Stimulated activated CD8-positive, alpha-beta memory T cell treated with anti-CD3 and anti-CD28 coated beads, Interleukin-12 subunit alpha, Interleukin-12 subunit beta, amount 100 ng/mL, for 1 hour (primary cell): ENCODE results near the gene TTC23L.

ENCODE experiments used
- DNase-seq: peaks from one replicate; pipeline ENCODE4 v3.0.0-alpha.2; 2020; ENCODE audit warnings: low read depth

The TTC23L gene

GRCh38 chr5:34833090-34833489 is 5.9 kb upstream of the TTC23L start:
- DNase-seq = no peak

- DNase-seq = no peak
Observed at GRCh38 chr5:34833976-34834793, 4.8 kb upstream of the TTC23L start.

DNA sequence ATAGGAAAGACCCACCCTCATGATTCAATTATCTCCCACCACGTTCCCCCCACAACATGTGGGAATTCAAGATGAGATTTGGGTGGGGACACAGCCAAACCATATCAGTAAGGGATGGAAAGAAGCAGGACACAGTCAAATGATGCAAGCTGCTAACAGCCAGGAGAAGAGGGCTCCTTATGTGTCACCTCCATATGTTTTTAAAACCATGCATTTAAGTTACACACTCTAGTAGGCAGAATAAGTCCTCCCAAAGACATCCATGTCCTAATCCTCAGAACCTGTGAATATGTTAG is 4.2 kb upstream of the TTC23L start:
- no peak for DNase-seq

DNA sequence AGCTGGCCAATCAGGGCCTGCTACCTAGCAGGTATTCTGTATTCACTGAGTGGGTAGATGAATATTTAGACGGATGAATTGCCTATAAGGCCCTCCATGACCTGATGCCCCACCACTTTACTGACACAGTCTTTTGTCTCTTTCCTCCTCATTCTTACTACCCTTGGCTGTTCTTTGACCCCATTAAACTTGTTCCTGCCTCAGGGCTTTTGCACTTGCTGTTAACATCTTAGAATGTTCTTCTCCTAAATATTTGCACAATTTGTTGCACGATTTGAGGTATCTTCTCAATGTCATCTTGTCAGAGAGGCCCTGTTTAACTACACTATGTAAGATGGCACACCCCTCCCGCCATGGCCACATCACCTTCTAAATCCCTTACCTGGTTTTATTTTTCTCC is 3.3 kb upstream of the TTC23L start:
- no peak for DNase-seq

DNA sequence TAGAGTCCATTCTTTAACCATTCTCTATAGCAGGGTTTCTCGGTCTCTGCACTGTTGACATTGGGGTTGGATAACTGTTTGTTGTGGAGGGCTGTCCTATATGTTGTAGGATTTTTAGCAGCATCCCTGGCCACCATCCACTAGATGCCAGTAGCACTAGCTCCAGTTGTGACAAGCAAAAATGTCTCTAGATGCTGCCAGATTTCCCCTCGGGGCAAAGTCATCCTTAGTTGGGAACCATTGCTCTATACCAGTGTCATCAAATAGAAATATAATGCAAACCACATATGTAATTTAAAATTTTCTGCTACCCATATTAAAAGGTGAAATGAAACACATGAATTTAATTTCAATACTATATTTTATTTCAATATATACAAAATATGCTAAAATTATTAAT is 2.9 kb downstream of the TTC23L start:
- DNase-seq = no peak

- no peak for DNase-seq
Observed at GRCh38 chr5:34842554-34842953, 3.6 kb downstream of the TTC23L start.

DNA sequence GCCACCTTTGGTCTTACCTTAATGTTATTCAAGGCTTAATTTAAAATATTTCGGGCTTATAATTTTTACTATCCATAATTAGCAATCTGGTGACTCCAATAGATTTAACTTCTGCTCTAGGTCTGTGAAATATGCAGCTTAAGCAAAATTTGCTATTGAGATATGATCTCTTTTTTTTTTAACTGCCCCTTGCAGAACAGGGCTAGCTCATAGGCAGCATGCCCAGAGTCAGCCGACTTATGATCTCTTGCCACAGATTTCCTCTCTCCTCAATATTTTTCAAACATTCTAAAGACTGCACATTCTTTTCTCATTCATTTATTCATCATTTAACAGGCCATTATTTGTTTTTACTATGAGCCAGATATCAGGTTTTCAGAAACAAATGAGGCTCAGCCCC is 4.5 kb downstream of the TTC23L start:
- no peak for DNase-seq

DNA sequence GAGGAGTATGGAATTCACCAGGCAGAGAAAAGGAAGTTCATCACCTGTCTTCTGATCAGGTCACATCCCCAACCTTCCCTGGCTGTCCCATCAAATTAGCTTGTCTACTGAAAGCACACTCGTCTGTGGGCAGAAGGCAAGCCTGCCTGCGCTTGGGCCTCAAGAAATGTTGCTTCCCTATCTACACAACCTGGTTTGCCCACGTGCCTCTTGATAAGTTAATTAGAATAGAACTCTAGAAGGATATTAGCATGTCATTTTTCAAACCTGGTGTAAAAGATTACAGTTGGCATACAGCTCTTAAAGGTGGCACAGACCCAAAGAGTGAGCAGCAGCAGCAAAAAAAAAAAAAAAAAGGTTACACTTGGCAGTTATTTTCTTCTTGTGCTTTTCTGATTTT is 5.1 kb downstream of the TTC23L start:
- no peak for DNase-seq

GRCh38 chr5:34844999-34845398 is 6.0 kb downstream of the TTC23L start:
- no peak for DNase-seq

- no peak for DNase-seq
Observed at GRCh38 chr5:34847056-34847455, 8.1 kb downstream of the TTC23L start.

GRCh38 chr5:34847552-34847951 is 8.6 kb downstream of the TTC23L start:
- DNase-seq = no peak

DNA sequence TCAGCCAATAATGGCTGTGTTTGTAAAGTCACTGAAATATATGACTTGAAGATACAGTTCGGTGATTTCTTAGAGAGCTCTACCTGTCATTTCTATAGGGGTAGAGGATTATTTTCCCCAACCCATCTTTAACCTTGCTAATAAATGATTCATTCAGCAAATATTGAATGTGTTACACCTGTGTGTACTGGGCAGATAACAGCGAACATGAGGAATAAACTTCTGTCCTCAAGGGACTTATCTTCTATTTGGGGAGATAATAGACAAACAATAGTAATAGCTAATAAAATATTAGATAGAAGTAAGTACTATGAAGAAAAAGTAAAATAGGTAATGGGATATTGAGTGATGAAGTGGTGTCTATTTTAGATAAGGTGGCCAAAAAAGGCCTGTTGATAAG is 9.3 kb downstream of the TTC23L start:
- no peak for DNase-seq

DNA sequence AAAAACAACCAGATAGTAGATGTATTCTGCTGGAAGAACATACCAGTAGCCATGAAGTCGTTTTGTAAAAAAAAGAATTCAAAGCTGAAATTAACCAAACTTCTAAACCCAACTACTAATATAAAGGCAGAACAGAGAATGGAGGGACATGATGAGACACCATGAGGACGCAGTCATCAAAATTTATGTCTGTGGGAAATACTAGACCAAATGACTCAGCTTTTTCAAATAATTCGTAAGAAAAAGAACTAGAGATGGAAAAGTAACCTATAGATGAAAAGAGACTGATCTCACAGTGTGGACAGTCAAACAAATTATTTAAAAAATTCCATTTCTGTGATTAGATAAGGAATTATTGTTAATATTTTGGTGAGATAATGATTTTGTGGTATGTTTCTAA is 10.3 kb downstream of the TTC23L start:
- no peak for DNase-seq

GRCh38 chr5:34854459-34855174 is 15.7 kb downstream of the TTC23L start:
- DNase-seq = no peak

DNA sequence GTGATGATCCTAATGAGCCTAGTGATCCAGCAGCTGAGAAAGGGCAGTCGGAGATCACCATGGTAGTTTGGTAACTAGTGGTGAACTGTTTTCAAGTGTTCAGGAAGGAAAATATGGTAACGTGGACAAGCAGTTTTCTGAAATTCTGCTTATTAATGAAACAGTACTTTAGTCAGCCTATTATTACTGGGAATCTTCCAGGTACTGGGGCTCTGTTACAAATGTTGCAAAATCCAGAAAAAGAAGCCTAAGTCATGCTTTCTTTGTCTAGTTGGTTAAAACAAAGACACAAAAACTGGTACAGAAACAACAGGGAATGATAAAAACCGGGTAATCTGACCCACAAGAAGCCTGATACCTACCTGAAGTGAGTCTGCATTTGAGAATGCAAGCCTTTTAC is 18.2 kb downstream of the TTC23L start:
- no peak for DNase-seq

- DNase-seq = no peak
Observed at GRCh38 chr5:34857894-34858293, 18.9 kb downstream of the TTC23L start.

GRCh38 chr5:34858790-34859189 is 19.8 kb downstream of the TTC23L start:
- DNase-seq = no peak

GRCh38 chr5:34859253-34859652 is 20.3 kb downstream of the TTC23L start:
- DNase-seq = no peak

DNA sequence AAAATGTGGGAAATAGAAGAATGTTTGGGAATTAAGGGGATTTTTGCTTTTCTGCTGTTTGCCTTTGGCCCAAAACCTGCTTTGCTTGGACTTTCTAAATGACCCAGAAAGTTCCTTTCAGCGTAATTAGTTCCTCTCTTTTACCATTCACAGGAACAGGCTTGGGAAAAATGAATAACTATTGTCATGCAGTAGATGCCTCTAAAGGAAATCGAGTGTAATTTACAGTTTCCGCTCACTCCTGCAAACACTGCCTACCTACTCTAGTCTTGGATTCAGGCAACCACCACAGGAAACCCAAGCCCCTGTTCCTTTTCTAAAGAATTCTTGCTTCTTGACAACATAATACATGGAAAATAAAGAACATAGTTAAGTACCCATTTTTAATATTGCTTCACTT is 25.0 kb downstream of the TTC23L start:
- DNase-seq = no peak

DNA sequence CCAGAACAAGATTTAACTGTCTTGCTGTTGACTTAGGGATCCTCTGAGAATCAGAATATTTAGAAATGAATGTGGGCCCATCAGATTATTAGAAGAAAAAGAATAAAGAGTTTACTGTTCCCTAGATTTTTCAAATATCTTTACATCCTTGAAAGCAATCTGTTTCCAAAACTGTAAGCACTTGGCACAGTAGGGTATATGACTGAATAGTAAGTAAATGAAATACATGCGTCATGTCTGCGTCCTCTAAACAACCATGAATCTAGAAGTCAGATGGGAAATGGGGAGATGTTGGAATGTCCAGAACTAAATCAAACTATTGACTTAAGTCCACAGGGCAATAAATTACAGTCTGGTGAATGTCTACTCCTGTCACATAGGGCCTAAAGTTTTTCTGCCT is 26.1 kb downstream of the TTC23L start:
- DNase-seq = no peak

DNA sequence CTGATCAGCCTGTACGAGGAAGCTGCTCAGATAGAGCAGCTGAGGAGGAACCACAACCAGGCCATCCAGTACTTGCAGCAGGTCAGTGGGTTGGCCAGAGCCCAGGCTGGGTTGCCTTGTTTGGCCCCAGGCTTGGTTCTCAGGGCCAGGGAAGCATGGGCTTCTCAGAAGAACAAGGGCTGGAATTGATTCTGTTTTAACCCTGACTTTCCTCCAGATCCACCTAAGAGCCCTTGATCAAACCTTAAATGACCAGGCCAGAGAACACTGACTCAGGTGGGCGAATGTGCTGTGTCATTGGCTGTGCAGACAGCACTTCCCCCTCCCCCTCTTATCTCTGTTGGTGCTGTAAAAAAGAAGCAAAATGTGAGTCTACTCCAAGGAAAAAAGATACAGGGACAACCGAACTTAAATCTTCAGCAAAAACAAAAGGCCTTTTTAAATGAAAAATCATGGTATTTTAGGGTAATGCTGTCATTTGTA is 28.1 kb downstream of the TTC23L start:
- no peak for DNase-seq

DNA sequence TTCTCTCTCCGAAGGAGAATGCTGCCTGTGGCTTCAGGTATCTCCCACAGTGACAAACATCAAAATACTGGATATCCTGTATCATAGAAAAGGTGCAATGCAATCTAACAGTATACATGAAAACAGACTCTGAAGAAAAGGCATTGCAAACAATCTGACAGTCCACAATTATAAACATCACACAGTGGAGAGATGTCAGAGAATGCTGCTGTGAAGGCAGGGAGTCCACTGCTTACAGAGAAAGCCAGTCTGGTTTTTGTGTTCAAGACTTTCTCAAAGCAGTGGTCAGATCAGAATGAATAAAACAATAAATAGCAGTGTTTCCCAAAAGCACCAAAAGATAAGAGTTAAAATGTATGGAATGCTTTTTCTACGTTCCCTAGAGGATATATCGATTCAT is 28.7 kb downstream of the TTC23L start:
- DNase-seq = no peak

GRCh38 chr5:34868791-34869190 is 29.8 kb downstream of the TTC23L start:
- DNase-seq = no peak

DNA sequence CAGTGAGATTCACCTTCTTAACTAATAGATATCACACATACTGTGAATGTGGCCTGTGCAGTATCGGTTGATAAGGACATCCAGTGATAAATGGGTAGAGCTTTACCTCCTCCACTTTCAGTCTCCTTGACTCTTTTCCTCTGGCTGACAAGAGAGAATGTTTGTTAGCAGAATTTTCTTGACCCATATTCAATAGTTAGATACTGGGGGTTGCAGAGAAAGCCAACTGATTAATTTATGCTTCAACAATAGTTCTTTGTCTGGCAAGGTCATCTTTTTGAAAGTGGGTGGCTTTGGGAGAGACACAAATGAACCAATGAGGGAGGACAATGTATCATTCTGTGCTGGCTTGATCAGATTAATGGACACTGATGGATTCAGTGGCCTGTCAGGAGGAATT is 30.3 kb downstream of the TTC23L start:
- no peak for DNase-seq
